ENCODE measurements around the gene OTULIN. TPM values are rescaled to one million over a fixed set of nuclear protein-coding genes. Genes with fewer than 3 reads are reported as not detected.
A peak's percentile ranks its signal among the peaks of the same experiment; 100 is the strongest.

OTULIN gene
- polyA plus RNA-seq, 1 donor (not counting 4 experiments of a cell fraction or from before 2014, with no cell fraction given), result 18.3 TPM

- H2AFZ ChIP-seq (ENCODE audit: control insufficient read depth, low read length), result no peak overlapping the region
- peak overlapping the region; percentile 65 for H3K4me2 ChIP-seq (ENCODE audit: control insufficient read depth, extremely low read depth, insufficient read depth, low read depth, low read length)
- TF ChIP-seq EZH2 (IDR thresholded peaks at IDR 0.05; ENCODE audit: low read length) (no peak), CTCF (optimal IDR thresholded peaks at IDR 0.05 in 1 of 3, IDR thresholded peaks at IDR 0.05 in 1 of 3, conservative IDR thresholded peaks at IDR 0.05 in 1 of 3; ENCODE audit: extremely low read depth in 1 of 3, insufficient read depth in 2 of 3, low read length in 3 of 3) (no peak)
- peak overlapping the region in 1 of 3 experiments; percentile 26 for H3K4me3 ChIP-seq (ENCODE audit: control insufficient read depth in 2 of 3, extremely low read depth in 1 of 3, insufficient read depth in 2 of 3, low read depth in 1 of 3, low read length in 3 of 3)
- peaks cover 2% of the 10 kb centered on the region for H4K20me1 ChIP-seq (ENCODE audit: control insufficient read depth, extremely low read depth, insufficient read depth, low read length)
- peaks cover 42% of the 10 kb centered on the region for H3K4me1 ChIP-seq (ENCODE audit: control insufficient read depth, extremely low read depth, insufficient read depth, low read length)
- peak; percentile 86 for FAIRE-seq
- no peaks in the 10 kb centered on the region for H3K9me3 ChIP-seq (ENCODE audit: control insufficient read depth, low read depth, low read length)
- H3K79me2 ChIP-seq (ENCODE audit: control insufficient read depth, insufficient read depth, low read length), result peaks cover 68% of the 10 kb centered on the region
- H3K36me3 ChIP-seq (ENCODE audit: control insufficient read depth in 2 of 2, extremely low read depth in 1 of 2, insufficient read depth in 2 of 2, low read length in 2 of 2), result peaks cover 3 to 14% of the 10 kb centered on the region in 2 experiments
- peak overlapping the region; percentile 71 for H3K27ac ChIP-seq (ENCODE audit: control insufficient read depth, insufficient read depth, low read length)
- DNase-seq (ENCODE audit: low read depth, low spot score), result peak; percentile 59
- H3K27me3 ChIP-seq (ENCODE audit: control insufficient read depth, extremely low read depth, insufficient read depth, low read length), result no peaks in the 10 kb centered on the region
- no peaks in the 10 kb centered on the region for H3K9me1 ChIP-seq (ENCODE audit: control insufficient read depth, extremely low read depth, insufficient read depth, low read length)
- dilution Hi-C loops (cut with MboI; ENCODE audit: extremely low pct_ligation_motif_present, low sequenced_read_pairs), result no loop called here
- peak overlapping the region; percentile 58 for H3K9ac ChIP-seq (ENCODE audit: control insufficient read depth, extremely low read depth, insufficient read depth, low read length)
Measured at GRCh38 chr5:14676320-14676719, 11.8 kb downstream of the OTULIN start.

DNA sequence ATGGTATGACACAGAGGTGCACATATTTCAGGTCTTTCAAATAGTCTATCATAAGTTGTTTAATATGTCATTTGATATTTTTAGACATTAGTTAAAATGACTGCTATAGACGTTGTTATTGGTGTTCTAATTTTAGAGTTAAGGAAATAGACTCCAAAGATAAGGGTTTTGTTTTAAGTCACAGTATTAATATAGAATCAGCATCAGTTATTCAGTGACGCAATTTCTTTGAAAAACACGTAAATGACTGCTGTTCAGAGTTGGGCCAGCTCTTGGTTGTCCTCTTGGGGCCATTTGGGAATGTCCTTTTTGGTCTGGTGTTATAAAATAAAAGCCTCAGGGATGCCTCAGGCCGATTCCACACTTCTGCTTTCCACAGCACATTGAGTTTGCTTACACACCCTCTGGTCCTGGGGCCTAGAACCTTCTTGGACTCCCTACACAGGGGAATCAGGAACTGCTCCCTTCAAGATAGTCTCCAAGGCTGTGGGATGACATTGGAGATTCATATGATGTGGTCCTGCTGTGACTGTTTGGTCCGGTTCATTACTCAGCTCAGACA, 14.3 kb downstream of the OTULIN start:
- DNase-seq (ENCODE audit: low read depth, low spot score) (no peak), FAIRE-seq (no peak)
- no peaks in the 10 kb centered on the region for H3K9me1 ChIP-seq (ENCODE audit: control insufficient read depth, extremely low read depth, insufficient read depth, low read length)
- no peak overlapping the region for H3K27ac ChIP-seq (ENCODE audit: control insufficient read depth, insufficient read depth, low read length)
- dilution Hi-C loops (cut with MboI; ENCODE audit: extremely low pct_ligation_motif_present, low sequenced_read_pairs), result no loop called here
- H3K4me3 ChIP-seq (ENCODE audit: control insufficient read depth in 2 of 3, extremely low read depth in 1 of 3, insufficient read depth in 2 of 3, low read depth in 1 of 3, low read length in 3 of 3), result no peak overlapping the region
- H3K9me3 ChIP-seq (ENCODE audit: control insufficient read depth, low read depth, low read length), result no peaks in the 10 kb centered on the region
- H3K4me2 ChIP-seq (ENCODE audit: control insufficient read depth, extremely low read depth, insufficient read depth, low read depth, low read length), result no peak overlapping the region
- no peak overlapping the region for H3K9ac ChIP-seq (ENCODE audit: control insufficient read depth, extremely low read depth, insufficient read depth, low read length)
- no peaks in the 10 kb centered on the region for H3K27me3 ChIP-seq (ENCODE audit: control insufficient read depth, extremely low read depth, insufficient read depth, low read length)
- peaks cover 37% of the 10 kb centered on the region for H3K4me1 ChIP-seq (ENCODE audit: control insufficient read depth, extremely low read depth, insufficient read depth, low read length)
- TF ChIP-seq EZH2 (IDR thresholded peaks at IDR 0.05; ENCODE audit: low read length) (no peak), CTCF (optimal IDR thresholded peaks at IDR 0.05 in 1 of 3, IDR thresholded peaks at IDR 0.05 in 1 of 3, conservative IDR thresholded peaks at IDR 0.05 in 1 of 3; ENCODE audit: extremely low read depth in 1 of 3, insufficient read depth in 2 of 3, low read length in 3 of 3) (no peak)
- no peak overlapping the region for H2AFZ ChIP-seq (ENCODE audit: control insufficient read depth, low read length)
- peaks cover 6 to 18% of the 10 kb centered on the region in 2 experiments for H3K36me3 ChIP-seq (ENCODE audit: control insufficient read depth in 2 of 2, extremely low read depth in 1 of 2, insufficient read depth in 2 of 2, low read length in 2 of 2)
- peaks cover 44% of the 10 kb centered on the region for H3K79me2 ChIP-seq (ENCODE audit: control insufficient read depth, insufficient read depth, low read length)
- H4K20me1 ChIP-seq (ENCODE audit: control insufficient read depth, extremely low read depth, insufficient read depth, low read length), result no peaks in the 10 kb centered on the region
